NCI-H1092 (cell line): Measurements from ENCODE around the gene GPATCH4.
A peak's percentile ranks its signal among the peaks of the same experiment; 100 is the strongest.
"Not testable (repeated sequence)": the region's sequence is repeated elsewhere in the genome, so short reads cannot be mapped to it uniquely, and the experiment has no call there.

Experiments
- DNase-seq: peaks from one replicate; lab custom pipeline; 2025; lab: John Stamatoyannopoulos, UW

GPATCH4 gene

GRCh38 chr1:156627313-156627880, 26.1 kb upstream of the GPATCH4 start:
- DNase-seq, result peak; percentile 19

- DNase-seq, result no peak
These were observed 24.8 kb upstream of the GPATCH4 start for GRCh38 chr1:156626079-156626438.

GRCh38 chr1:156625436-156626078, 24.3 kb upstream of the GPATCH4 start:
- DNase-seq, result peak; percentile 31

GRCh38 chr1:156624814-156625435, 23.6 kb upstream of the GPATCH4 start:
- DNase-seq, result no peak

GRCh38 chr1:156623946-156624813, 22.9 kb upstream of the GPATCH4 start:
- peak; percentile 42 for DNase-seq

- no peak for DNase-seq
These were observed 21.5 kb upstream of the GPATCH4 start for GRCh38 chr1:156622581-156623297.

GRCh38 chr1:156619582-156619955, 18.3 kb upstream of the GPATCH4 start:
- DNase-seq, result no peak

- no peak for DNase-seq
These were observed 17.7 kb upstream of the GPATCH4 start, which contains the start of gene HAPLN2 for GRCh38 chr1:156618853-156619581. TSS of gene HAPLN2 (plus strand) at chr1:156619415. CDS start at chr1:156623491, 4,076 bp downstream.

GRCh38 chr1:156616463-156616862, 15.2 kb upstream of the GPATCH4 start:
- peak; percentile 30 for DNase-seq

GRCh38 chr1:156615946-156616345, 14.7 kb upstream of the GPATCH4 start:
- no peak for DNase-seq

GRCh38 chr1:156612666-156613065, 11.4 kb upstream of the GPATCH4 start:
- DNase-seq, result no peak

- not testable (repeated sequence) for DNase-seq
These were observed 8.8 kb upstream of the GPATCH4 start for GRCh38 chr1:156610072-156610471.

GRCh38 chr1:156608981-156609380, 7.7 kb upstream of the GPATCH4 start:
- peak; percentile 42 for DNase-seq

GRCh38 chr1:156608036-156608674, 6.9 kb upstream of the GPATCH4 start:
- DNase-seq, result peak; percentile 52

- DNase-seq, result not testable (repeated sequence)
These were observed 6.1 kb upstream of the GPATCH4 start for GRCh38 chr1:156607344-156607743.

GRCh38 chr1:156602557-156602993, 1.3 kb upstream of the GPATCH4 start:
- DNase-seq, result no peak

- DNase-seq, result no peak
These were observed 613 bp upstream of the GPATCH4 start for GRCh38 chr1:156601892-156602291.

- DNase-seq, result no peak
These were observed 552 bp downstream of the GPATCH4 start for GRCh38 chr1:156600733-156601121.

GRCh38 chr1:156599811-156600210, 1.5 kb downstream of the GPATCH4 start:
- DNase-seq, result no peak

GRCh38 chr1:156598731-156599432, 2.4 kb downstream of the GPATCH4 start:
- DNase-seq, result no peak
